Stimulated activated CD8-positive, alpha-beta memory T cell treated with anti-CD3 and anti-CD28 coated beads, Interleukin-12 subunit alpha, Interleukin-12 subunit beta, amount 100 ng/mL, for 1 hour (primary cell): ENCODE measurements around the gene CMTR1.
A peak's percentile ranks its signal among the peaks of the same experiment; 100 is the strongest.
"Not testable (repeated sequence)": the region's sequence is repeated elsewhere in the genome, so short reads cannot be mapped to it uniquely, and the experiment has no call there.

Source experiments
- DNase-seq: peaks from one replicate; pipeline ENCODE4 v3.0.0-alpha.2; 2020; ENCODE audit warnings: low read depth

The CMTR1 gene

GRCh38 chr6:37433657-37434271, 743 bp downstream of the CMTR1 start:
- peak; percentile 10 for DNase-seq

- no peak for DNase-seq
Observed at GRCh38 chr6:37435373-37435772, 2.4 kb downstream of the CMTR1 start.

GRCh38 chr6:37435816-37436215, 2.8 kb downstream of the CMTR1 start:
- no peak for DNase-seq

GRCh38 chr6:37438930-37439329, 5.9 kb downstream of the CMTR1 start:
- DNase-seq: no peak

GRCh38 chr6:37441651-37442050, 8.6 kb downstream of the CMTR1 start:
- DNase-seq: no peak

GRCh38 chr6:37442416-37443215, 9.6 kb downstream of the CMTR1 start:
- DNase-seq: no peak

GRCh38 chr6:37443216-37443542, 10.2 kb downstream of the CMTR1 start:
- DNase-seq: not testable (repeated sequence)

GRCh38 chr6:37449984-37450383, 17.0 kb downstream of the CMTR1 start:
- DNase-seq: no peak

GRCh38 chr6:37451441-37452193, 18.6 kb downstream of the CMTR1 start:
- no peak for DNase-seq

- no peak for DNase-seq
Observed at GRCh38 chr6:37452522-37452921, 19.5 kb downstream of the CMTR1 start.

- DNase-seq: no peak
Observed at GRCh38 chr6:37454420-37455140, 21.6 kb downstream of the CMTR1 start.

- no peak for DNase-seq
Observed at GRCh38 chr6:37456126-37456525, 23.1 kb downstream of the CMTR1 start.

- DNase-seq: no peak
Observed at GRCh38 chr6:37456816-37457560, 24.0 kb downstream of the CMTR1 start.

- DNase-seq: no peak
Observed at GRCh38 chr6:37459981-37460800, 27.2 kb downstream of the CMTR1 start.

GRCh38 chr6:37460805-37461204, 27.8 kb downstream of the CMTR1 start:
- DNase-seq: no peak

- no peak for DNase-seq
Observed at GRCh38 chr6:37463110-37463509, 30.1 kb downstream of the CMTR1 start.

- no peak for DNase-seq
Observed at GRCh38 chr6:37467718-37468117, 34.7 kb downstream of the CMTR1 start.

- DNase-seq: no peak
Observed at GRCh38 chr6:37473364-37474095, 40.5 kb downstream of the CMTR1 start.

GRCh38 chr6:37474316-37474715, 41.3 kb downstream of the CMTR1 start:
- no peak for DNase-seq

- DNase-seq: no peak
Observed at GRCh38 chr6:37477191-37477590, 44.2 kb downstream of the CMTR1 start.
